Loucy (cell line): ENCODE data around the gene NACA.

Source experiments
- EZH2phosphoT487 ChIP-seq: fragments of 200-600 bp; IDR thresholded peaks from 2 replicates; pipeline ENCODE4 v1.6.1; 2018; ENCODE audit warnings: antibody characterized with exemption, mild to moderate bottlenecking, moderate library complexity, borderline replicate concordance
- TF ChIP-seq, protein P1 (sequence below): fragments of 200-600 bp; sonication (generic); conservative IDR thresholded peaks from 2 replicates; pipeline ENCODE4 v1.5.1; 2014; ENCODE audit warnings: mild to moderate bottlenecking, antibody characterized with exemption, low read length

DNA sequence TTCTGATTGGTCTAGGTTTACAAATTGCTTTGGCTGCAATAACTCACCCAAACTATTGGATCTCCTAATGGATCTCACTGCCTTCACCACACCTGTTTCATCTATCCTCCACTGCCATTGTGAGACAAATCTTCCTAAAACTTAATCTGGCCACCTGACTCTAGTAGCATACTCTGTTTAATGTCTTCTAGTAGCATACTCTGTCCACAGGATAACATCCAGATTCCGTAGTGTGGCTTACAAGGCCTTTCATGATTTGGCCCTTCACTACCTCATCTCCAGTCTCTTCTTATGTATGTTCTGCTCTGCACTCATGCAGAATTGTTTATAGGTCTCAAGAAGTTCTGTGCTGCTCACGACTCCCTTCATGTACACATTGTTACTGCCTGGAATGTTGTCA, 48.0 kb upstream of the NACA start:
- TF ChIP-seq, protein P1, sequence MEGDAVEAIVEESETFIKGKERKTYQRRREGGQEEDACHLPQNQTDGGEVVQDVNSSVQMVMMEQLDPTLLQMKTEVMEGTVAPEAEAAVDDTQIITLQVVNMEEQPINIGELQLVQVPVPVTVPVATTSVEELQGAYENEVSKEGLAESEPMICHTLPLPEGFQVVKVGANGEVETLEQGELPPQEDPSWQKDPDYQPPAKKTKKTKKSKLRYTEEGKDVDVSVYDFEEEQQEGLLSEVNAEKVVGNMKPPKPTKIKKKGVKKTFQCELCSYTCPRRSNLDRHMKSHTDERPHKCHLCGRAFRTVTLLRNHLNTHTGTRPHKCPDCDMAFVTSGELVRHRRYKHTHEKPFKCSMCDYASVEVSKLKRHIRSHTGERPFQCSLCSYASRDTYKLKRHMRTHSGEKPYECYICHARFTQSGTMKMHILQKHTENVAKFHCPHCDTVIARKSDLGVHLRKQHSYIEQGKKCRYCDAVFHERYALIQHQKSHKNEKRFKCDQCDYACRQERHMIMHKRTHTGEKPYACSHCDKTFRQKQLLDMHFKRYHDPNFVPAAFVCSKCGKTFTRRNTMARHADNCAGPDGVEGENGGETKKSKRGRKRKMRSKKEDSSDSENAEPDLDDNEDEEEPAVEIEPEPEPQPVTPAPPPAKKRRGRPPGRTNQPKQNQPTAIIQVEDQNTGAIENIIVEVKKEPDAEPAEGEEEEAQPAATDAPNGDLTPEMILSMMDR: no peak
- no peak for TF ChIP-seq EZH2phosphoT487
